Activated CD4-positive, alpha-beta T cell treated with anti-CD3 and anti-CD28 coated beads for 36 hours (primary cell): ENCODE results near the gene ENO2. TPM values are rescaled to one million over a fixed set of nuclear protein-coding genes. Genes with fewer than 3 reads are reported as not detected.

Experiments used
- ATAC-seq: fragments of 200-7000 bp; cut with Tn5 transposase; one replicate; pipeline ENCODE4 v1.10.0; 2021; ENCODE audit warnings: mild to moderate bottlenecking, moderate library complexity
- CTCF ChIA-PET: fragments of 350-600 bp; sonication (Branson Sonifier 250); formaldehyde crosslinking; loops from one replicate; lab custom pipeline; 2021; ENCODE audit warnings: antibody characterized with exemption; lab: Charles Lee
- POLR2A ChIA-PET: fragments of 350-600 bp; sonication (Branson Sonifier 250); formaldehyde crosslinking; loops from one replicate; lab custom pipeline; 2021; ENCODE audit warnings: antibody characterized with exemption, inconsistent platforms; lab: Charles Lee
- DNase-seq: peaks from one replicate; pipeline ENCODE4 v3.0.0-alpha.2; 2020
- H3K27ac Mint-ChIP-seq: one replicate; pipeline ENCODE4 v1.8.0; 2021; ENCODE audit warnings: mixed read lengths
- H3K27me3 Mint-ChIP-seq: one replicate; pipeline ENCODE4 v1.8.0; 2021; ENCODE audit warnings: mixed read lengths
- H3K36me3 Mint-ChIP-seq: one replicate; pipeline ENCODE4 v1.8.0; 2021; ENCODE audit warnings: low read depth, mixed read lengths
- H3K4me1 Mint-ChIP-seq: one replicate; pipeline ENCODE4 v1.8.0; 2021; ENCODE audit warnings: mixed read lengths
- H3K4me3 Mint-ChIP-seq: one replicate; pipeline ENCODE4 v1.8.0; 2021; ENCODE audit warnings: mild to moderate bottlenecking, moderate library complexity, mixed read lengths
- H3K9me3 Mint-ChIP-seq: one replicate; pipeline ENCODE4 v1.8.0; 2021; ENCODE audit warnings: low read depth, mixed read lengths
- intact Hi-C, 2 experiments: fragments of 100-400 bp; cut with DNase I in 1 of 2; cut with micrococcal nuclease in 1 of 2; formaldehyde crosslinking; loops; one replicate each; pipeline versions ENCODE4 v1.14.2 to v1.15.1; 2022 to 2024; cut with DNase I, micrococcal nuclease
- total RNA-seq, 2 experiments: library from RNA; stranded (reverse); gene quantifications; one replicate each; pipeline ENCODE4 v1.2.3, GENCODE V29; 2021

ENO2 gene
- total RNA-seq, 2 experiments from 2014 or later: 301 to 317 TPM

- H3K9me3 Mint-ChIP-seq: no peaks in the 10 kb centered on the region
- no peak for DNase-seq
- peak overlapping the region; percentile 77 for H3K4me3 Mint-ChIP-seq
- ChIA-PET CTCF (interaction anchor here (2.1 to 9.4 kb wide), 2 partner anchors 12 to 34 kb away, joined by 10 to 237 read pairs; partner anchors contain the start of genes C12orf57, PTPN6 and RNU7-1), POLR2A (interaction anchor here (1.1 to 8.1 kb wide), 4 partner anchors 8 to 24 kb away, joined by 3 to 142 read pairs (median 8); partner anchors contain the start of genes C12orf57 and RNU7-1)
- H3K4me1 Mint-ChIP-seq: peaks cover 88% of the 10 kb centered on the region
- no peak for ATAC-seq
- no peaks in the 10 kb centered on the region for H3K27me3 Mint-ChIP-seq
- intact Hi-C loops: loop anchor here (5.0 to 10.0 kb wide), 2 partner anchors 88 to 975 kb away; partner anchors contain the start of genes SLC2A3 (in 1 of the 2) and SPSB2 (in 1 of the 2)
- H3K27ac Mint-ChIP-seq: peak overlapping the region; percentile 99
- H3K36me3 Mint-ChIP-seq: peaks cover 72% of the 10 kb centered on the region
Observed at GRCh38 chr12:6959805-6960592, 45.6 kb downstream of the ENO2 start.

DNA sequence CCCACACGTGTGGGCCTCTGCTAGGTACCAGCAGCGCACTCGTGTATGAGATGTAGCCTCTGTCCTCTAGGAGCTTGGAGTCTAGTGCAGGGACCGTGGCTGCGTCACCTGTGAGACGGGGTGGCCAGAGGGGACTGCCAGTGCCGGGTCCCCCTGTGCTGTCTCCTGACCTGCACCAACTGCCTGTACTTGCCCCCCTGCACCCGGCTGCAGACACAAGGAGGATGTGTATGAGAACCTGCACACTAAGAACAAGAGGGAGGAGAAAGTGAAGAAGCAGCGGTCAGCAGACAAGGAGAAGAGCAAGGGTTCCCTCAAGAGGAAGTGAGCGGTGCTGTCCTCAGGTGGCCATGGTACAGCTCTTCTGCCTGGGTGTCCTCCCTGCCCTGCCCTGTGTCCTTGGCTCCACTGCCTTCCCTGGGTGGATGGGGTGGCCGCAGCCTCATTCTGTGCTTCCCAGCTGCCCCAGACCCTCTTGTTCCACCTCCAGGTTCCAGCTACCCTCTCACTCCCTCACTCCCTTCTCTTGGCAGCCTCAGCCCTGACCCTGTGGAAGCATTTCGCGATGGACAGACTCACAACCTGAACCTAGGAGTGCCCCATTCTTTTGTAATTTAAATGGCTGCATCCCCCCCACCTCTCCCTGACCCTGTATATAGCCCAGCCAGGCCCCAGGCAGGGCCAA is 46.4 kb downstream of the ENO2 start:
- Mint-ChIP-seq H3K27me3 (no peaks in the 10 kb centered on the region), H3K4me3 (peak overlapping the region; percentile 77), H3K36me3 (peaks cover 73% of the 10 kb centered on the region), H3K27ac (peak overlapping the region; percentile 99), H3K9me3 (no peaks in the 10 kb centered on the region), H3K4me1 (peaks cover 89% of the 10 kb centered on the region)
- DNase-seq (peak; percentile 57), ATAC-seq (peak; percentile 7)
- ChIA-PET CTCF (interaction anchor here (1.2 to 9.4 kb wide), 6 partner anchors 13 to 302 kb away, joined by 3 to 237 read pairs (median 6); partner anchors contain the start of genes C12orf57, PTPN6 and RNU7-1), POLR2A (interaction anchor here (0.7 to 8.1 kb wide), 9 partner anchors 9 to 615 kb away, joined by 3 to 142 read pairs (median 3); partner anchors contain the start of genes C12orf57 and RNU7-1)
- intact Hi-C loops: loop anchor here (1.0 to 5.0 kb wide), 6 partner anchors 7 to 88 kb away; partner anchors contain the start of genes C12orf57 (in 2 of the 2), SPSB2 (in 2 of the 2), ATN1 (in 1 of the 2) and EMG1 (in 1 of the 2)

GRCh38 chr12:6961278-6961694 is 46.9 kb downstream of the ENO2 start:
- peak; percentile 74 for ATAC-seq
- intact Hi-C loops: loop anchor here (1.0 to 5.0 kb wide), 6 partner anchors 8 to 89 kb away; partner anchors contain the start of genes C12orf57 (in 2 of the 2), SPSB2 (in 2 of the 2), ATN1 (in 1 of the 2) and EMG1 (in 1 of the 2)
- ChIA-PET CTCF (interaction anchor here (0.5 to 9.4 kb wide), 10 partner anchors 13 to 303 kb away, joined by 3 to 237 read pairs (median 4); partner anchors contain the start of genes C12orf57, PTPN6 and RNU7-1), POLR2A (interaction anchor here (0.7 to 8.1 kb wide), 10 partner anchors 9 to 615 kb away, joined by 3 to 142 read pairs (median 3); partner anchors contain the start of genes C12orf57, PTPN6 and RNU7-1)
- peak; percentile 95 for DNase-seq
- H3K27ac Mint-ChIP-seq: peak overlapping the region; percentile 99
- H3K36me3 Mint-ChIP-seq: peaks cover 71% of the 10 kb centered on the region
- no peaks in the 10 kb centered on the region for H3K27me3 Mint-ChIP-seq
- H3K4me3 Mint-ChIP-seq: peak overlapping the region; percentile 77
- no peaks in the 10 kb centered on the region for H3K9me3 Mint-ChIP-seq
- H3K4me1 Mint-ChIP-seq: peaks cover 89% of the 10 kb centered on the region

DNA sequence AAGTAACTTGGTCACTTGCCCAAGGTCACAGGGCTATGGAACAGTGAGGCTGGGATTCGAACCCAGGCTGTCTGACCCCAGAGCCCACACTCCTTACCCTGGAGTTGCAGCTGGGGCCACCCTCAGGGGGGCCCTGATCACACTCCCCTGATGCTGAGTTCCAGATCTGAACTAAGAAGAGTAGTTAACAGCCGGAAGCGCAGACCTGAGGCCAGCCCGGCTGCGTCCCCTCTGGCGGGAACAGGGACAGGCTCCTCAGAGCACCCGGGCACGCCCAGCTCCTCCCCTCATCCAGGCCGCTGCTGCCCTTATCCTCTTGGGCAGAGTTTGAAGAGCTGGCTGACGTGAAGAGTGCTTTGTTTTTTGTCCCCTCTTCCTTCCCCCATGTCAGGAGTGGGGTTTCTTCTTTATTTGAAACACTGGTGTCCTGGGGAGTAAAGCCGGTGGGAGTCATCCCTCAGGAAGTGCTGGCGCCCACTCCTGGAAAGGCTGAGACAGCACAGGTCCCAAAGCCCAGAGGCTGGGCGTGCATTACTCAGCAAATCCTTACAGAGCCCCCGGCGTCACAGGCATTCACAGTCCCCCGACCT is 47.4 kb downstream of the ENO2 start:
- H3K4me1 Mint-ChIP-seq: peaks cover 86% of the 10 kb centered on the region

DNA sequence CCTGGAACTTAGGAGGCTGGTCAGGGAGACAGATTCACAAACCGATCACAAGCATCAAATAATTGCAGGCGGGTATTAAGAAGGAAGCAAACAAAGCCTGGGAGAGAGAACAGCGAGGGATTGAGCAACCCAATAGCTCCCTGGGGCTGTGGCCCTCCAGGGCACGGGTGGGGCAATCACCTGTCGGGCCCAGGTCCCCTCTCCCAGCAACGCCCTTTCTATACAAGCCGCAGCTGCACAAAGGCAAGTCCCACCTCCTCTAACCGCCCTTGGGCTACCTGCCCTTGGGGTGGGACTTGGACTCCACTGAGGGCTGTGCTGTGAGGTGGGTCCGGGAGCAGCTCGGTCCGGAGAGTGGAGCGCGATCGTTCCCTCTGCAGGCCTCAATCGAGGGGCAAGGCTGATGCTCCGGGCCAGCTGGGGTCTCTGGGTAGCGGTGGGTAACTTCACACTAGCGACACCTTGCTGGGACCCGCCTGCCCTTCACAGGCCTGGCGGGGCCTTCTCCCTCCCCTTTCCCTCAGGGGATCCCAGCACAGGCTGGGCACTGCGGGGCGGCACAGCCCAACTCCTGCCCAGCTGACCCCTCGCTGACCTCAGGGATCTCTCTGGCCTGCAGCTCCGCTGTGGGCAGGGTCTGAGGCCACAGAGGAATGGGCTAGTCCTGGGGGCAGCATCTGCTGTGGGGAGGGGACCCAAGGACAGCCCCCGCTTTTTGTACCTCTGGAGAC is 48.1 kb downstream of the ENO2 start:
- CTCF ChIA-PET: interaction anchor here (0.6 to 9.4 kb wide), 9 partner anchors 14 to 93 kb away, joined by 3 to 237 read pairs (median 5); partner anchors contain the start of genes C12orf57, PTPN6 and RNU7-1
- H3K27me3 Mint-ChIP-seq: no peaks in the 10 kb centered on the region
- peaks cover 84% of the 10 kb centered on the region for H3K4me1 Mint-ChIP-seq
- H3K9me3 Mint-ChIP-seq: no peaks in the 10 kb centered on the region
- no peak for DNase-seq
- POLR2A ChIA-PET: interaction anchor here (0.6 to 8.1 kb wide), 6 partner anchors 10 to 24 kb away, joined by 3 to 142 read pairs (median 4); partner anchors contain the start of genes C12orf57, PTPN6 and RNU7-1
- H3K4me3 Mint-ChIP-seq: peak overlapping the region; percentile 77
- ATAC-seq: no peak
- intact Hi-C loops: loop anchor here in 1 of 2 experiments (5.0 kb wide), 1 partner anchor 90 kb away; the partner anchor contains the start of gene SPSB2
- peaks cover 69% of the 10 kb centered on the region for H3K36me3 Mint-ChIP-seq
- peak overlapping the region; percentile 99 for H3K27ac Mint-ChIP-seq

More for the DNA sequence above, 47.4 kb downstream of the ENO2 start:
- ATAC-seq (peak; percentile 39), DNase-seq (peak; percentile 73)
- ChIA-PET POLR2A (interaction anchor here (0.6 to 8.1 kb wide), 10 partner anchors 10 to 616 kb away, joined by 3 to 142 read pairs (median 3); partner anchors contain the start of genes C12orf57, PTPN6 and RNU7-1), CTCF (interaction anchor here (0.5 to 9.4 kb wide), 12 partner anchors 14 to 303 kb away, joined by 3 to 237 read pairs (median 4); partner anchors contain the start of genes C12orf57, PTPN6 and RNU7-1)
- peak overlapping the region; percentile 77 for H3K4me3 Mint-ChIP-seq
- no peaks in the 10 kb centered on the region for H3K27me3 Mint-ChIP-seq
- H3K36me3 Mint-ChIP-seq: peaks cover 70% of the 10 kb centered on the region
- H3K27ac Mint-ChIP-seq: peak overlapping the region; percentile 99
- no peaks in the 10 kb centered on the region for H3K9me3 Mint-ChIP-seq
- intact Hi-C loops: loop anchor here (1.0 to 5.0 kb wide), 6 partner anchors 8 to 89 kb away; partner anchors contain the start of genes C12orf57 (in 2 of the 2), SPSB2 (in 2 of the 2), ATN1 (in 1 of the 2) and EMG1 (in 1 of the 2)

DNA sequence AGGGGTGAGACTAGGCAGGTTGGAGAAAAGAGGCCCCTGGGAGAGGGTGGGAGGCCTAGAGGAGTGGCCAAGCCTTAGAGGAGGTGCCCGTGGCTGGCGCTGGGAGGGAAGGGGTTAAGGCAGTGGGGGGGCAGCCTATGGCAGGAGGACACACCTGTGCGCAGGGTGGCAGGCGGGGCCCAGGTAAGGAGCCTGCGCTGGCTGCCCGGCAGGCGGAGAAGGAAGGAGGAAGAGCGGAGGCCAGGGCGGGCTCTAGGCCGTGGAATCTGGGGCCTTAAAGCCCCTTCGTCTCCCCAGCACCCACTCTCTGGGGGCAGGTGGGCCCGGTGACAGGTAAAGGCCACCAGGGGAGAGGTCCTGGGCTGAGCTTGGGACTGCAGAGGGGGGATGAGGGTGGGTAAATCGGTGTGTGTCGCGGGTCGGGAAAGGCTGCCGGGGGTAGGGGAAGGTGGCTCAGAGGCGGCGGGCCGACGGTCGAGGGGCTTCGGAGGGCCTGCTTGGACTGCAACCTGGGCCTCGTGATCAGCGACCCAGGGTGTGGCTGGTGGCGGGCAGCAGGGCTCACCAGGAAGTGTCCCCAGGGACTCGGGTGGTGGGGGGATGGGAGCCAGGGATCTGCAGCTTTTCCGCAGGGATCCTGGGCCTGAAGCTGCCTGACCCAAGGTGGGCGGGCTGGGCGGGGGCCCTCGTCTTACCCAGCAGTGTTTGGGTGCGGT is 48.8 kb downstream of the ENO2 start:
- no peaks in the 10 kb centered on the region for H3K27me3 Mint-ChIP-seq
- no peaks in the 10 kb centered on the region for H3K9me3 Mint-ChIP-seq
- DNase-seq: no peak
- ChIA-PET POLR2A (interaction anchor here (2.5 to 8.1 kb wide), 2 partner anchors 17 to 19 kb away, joined by 21 to 142 read pairs; partner anchors contain the start of genes C12orf57 and RNU7-1), CTCF (interaction anchor here (0.9 to 9.4 kb wide), 3 partner anchors 8 to 82 kb away, joined by 3 to 237 read pairs (median 12); partner anchors contain the start of genes C12orf57, PTPN6 and RNU7-1)
- H3K4me3 Mint-ChIP-seq: no peak overlapping the region
- H3K27ac Mint-ChIP-seq: peak overlapping the region; percentile 99
- intact Hi-C loops: loop anchor here in 1 of 2 experiments (5.0 kb wide), 1 partner anchor 91 kb away; the partner anchor contains the start of gene SPSB2
- ATAC-seq: no peak
- H3K4me1 Mint-ChIP-seq: peaks cover 83% of the 10 kb centered on the region
- H3K36me3 Mint-ChIP-seq: peaks cover 68% of the 10 kb centered on the region

DNA sequence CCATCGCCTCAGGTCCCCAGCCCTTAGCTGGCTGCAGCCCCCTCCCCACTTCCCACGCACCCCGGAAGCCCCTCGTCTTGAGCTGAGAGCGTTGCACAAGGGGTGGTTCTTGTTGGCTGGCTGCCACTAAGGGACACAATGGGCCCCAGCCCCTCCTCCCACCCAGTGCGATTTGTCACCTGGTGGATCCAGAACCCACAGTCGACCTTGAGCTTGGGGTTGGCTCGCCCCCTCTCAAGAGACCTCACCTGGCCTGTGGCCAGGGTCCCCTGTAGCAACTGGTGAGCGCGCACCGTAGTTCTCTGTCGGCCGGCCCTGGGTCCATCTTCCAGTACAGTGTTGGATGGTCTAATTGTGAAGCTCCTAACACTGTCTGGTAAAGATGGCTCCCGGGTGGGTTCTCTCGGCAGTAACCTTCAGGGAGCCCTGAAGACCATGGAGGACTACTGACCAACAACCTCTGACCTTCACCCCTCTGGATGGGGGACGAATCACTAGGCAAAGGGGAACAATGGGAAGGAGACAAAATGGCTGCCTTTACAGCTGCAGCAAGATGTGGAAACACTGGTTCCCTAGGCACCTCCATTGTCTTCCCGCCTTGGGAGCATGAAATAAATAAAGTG is 49.5 kb downstream of the ENO2 start:
- CTCF ChIA-PET: interaction anchor here (0.6 to 9.4 kb wide), 10 partner anchors 9 to 148 kb away, joined by 3 to 237 read pairs (median 8); partner anchors contain the start of genes C12orf57, CDCA3, PTPN6 and RNU7-1
- POLR2A ChIA-PET: interaction anchor here (2.5 kb wide), 1 partner anchor 20 kb away, joined by 21 read pairs; the partner anchor contains the start of genes C12orf57 and RNU7-1
- H3K27me3 Mint-ChIP-seq: no peaks in the 10 kb centered on the region
- intact Hi-C loops: loop anchor here in 1 of 2 experiments (2.0 to 5.0 kb wide), 2 partner anchors 39 to 92 kb away; partner anchors contain the start of gene SPSB2
- peaks cover 68% of the 10 kb centered on the region for H3K36me3 Mint-ChIP-seq
- DNase-seq (no peak), ATAC-seq (no peak)
- no peak overlapping the region for H3K4me3 Mint-ChIP-seq
- peaks cover 83% of the 10 kb centered on the region for H3K4me1 Mint-ChIP-seq
- H3K9me3 Mint-ChIP-seq: no peaks in the 10 kb centered on the region
- peak overlapping the region; percentile 94 for H3K27ac Mint-ChIP-seq

GRCh38 chr12:6964605-6965025 is 50.2 kb downstream of the ENO2 start:
- no peaks in the 10 kb centered on the region for H3K9me3 Mint-ChIP-seq
- no peak overlapping the region for H3K4me3 Mint-ChIP-seq
- intact Hi-C loops: loop anchor here (1.0 to 5.0 kb wide), 5 partner anchors 20 to 95 kb away; partner anchors contain the start of genes C12orf57 (in 2 of the 2) and SPSB2 (in 1 of the 2)
- ATAC-seq: no peak
- DNase-seq: no peak
- peaks cover 81% of the 10 kb centered on the region for H3K4me1 Mint-ChIP-seq
- ChIA-PET CTCF (interaction anchor here (0.5 to 9.4 kb wide), 20 partner anchors 8 to 309 kb away, joined by 3 to 237 read pairs (median 4); partner anchors contain the start of genes C12orf57, CDCA3, ENO2 and PTPN6), POLR2A (interaction anchor here (0.6 to 2.5 kb wide), 5 partner anchors 13 to 1061 kb away, joined by 3 to 21 read pairs (median 5); partner anchors contain the start of genes C12orf57 and RNU7-1)
- peak overlapping the region; percentile 94 for H3K27ac Mint-ChIP-seq
- H3K27me3 Mint-ChIP-seq: no peaks in the 10 kb centered on the region
- peaks cover 67% of the 10 kb centered on the region for H3K36me3 Mint-ChIP-seq
